Nephron progenitor cell (in vitro differentiated cells): ENCODE measurements around the gene OLFML2A.
"Not testable (repeated sequence)": the region's sequence is repeated elsewhere in the genome, so short reads cannot be mapped to it uniquely, and the experiment has no call there.

Source experiments
- DNase-seq: peaks from one replicate; pipeline ENCODE4 v3.0.0; 2021
- H3K27ac Mint-ChIP-seq: 2 replicates; pipeline ENCODE4 v1.8.0; 2021; ENCODE audit warnings: mild to moderate bottlenecking, moderate library complexity, mixed read lengths
- H3K27me3 Mint-ChIP-seq: 2 replicates; pipeline ENCODE4 v1.8.0; 2021; ENCODE audit warnings: mild to moderate bottlenecking, low read depth, mixed read lengths; ENCODE audit not compliant: poor library complexity
- H3K36me3 Mint-ChIP-seq: 2 replicates; pipeline ENCODE4 v1.8.0; 2021; ENCODE audit warnings: low read depth, mixed read lengths
- H3K4me1 Mint-ChIP-seq: 2 replicates; pipeline ENCODE4 v1.8.0; 2021; ENCODE audit warnings: mixed read lengths
- H3K4me3 Mint-ChIP-seq: 2 replicates; pipeline ENCODE4 v1.8.0; 2021; ENCODE audit warnings: mild to moderate bottlenecking, moderate library complexity, mixed read lengths
- H3K9me3 Mint-ChIP-seq: 2 replicates; pipeline ENCODE4 v1.8.0; 2021; ENCODE audit warnings: mild to moderate bottlenecking, moderate library complexity, mixed read lengths
- TF ChIP-seq, protein P1 (sequence below): fragments of 200-600 bp; sonication (generic); IDR thresholded peaks from 2 replicates; pipeline ENCODE4 v1.5.0; 2021; ENCODE audit warnings: antibody characterized with exemption

OLFML2A gene

DNA sequence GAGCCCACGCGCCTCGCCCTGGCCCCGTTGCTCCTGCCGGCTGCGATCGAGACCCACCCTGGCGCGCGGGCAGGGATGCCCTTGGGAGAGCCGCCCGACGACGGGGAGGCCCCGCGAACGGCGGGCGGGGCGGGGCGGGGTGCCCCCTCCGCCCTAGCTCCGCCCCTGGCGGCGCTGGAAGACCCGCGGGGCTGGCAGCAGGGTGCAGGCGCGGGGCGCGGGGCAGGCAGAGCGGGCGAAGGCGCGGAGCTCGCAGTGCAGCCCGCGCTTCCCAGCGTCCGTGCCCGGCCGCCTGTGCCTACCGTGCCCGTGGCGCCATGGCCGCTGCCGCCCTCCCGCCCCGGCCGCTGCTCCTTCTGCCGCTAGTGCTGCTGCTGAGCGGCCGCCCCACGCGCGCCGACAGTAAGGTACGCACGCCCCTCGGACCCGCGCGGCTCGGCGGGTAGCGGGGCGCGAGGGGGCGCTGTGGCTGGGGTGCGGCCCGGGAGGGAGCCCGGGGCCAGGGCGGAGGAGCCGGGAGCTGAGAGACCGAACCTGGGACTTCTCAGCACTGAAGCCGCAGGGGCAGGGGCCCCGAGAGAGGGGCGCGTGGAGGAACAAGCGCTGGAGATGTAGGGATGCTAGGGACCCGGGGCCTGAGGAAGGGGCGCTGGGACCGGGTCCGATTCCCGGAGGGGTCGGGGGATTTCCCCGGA is at the start of gene OLFML2A:
TSS of gene OLFML2A (plus strand) at position 180 of the 695 bp plus-strand sequence. CDS start at position 318, 138 bp downstream.
- peak within 1 kb of the TSS; percentile 86 for H3K4me3 Mint-ChIP-seq
- H3K4me1 Mint-ChIP-seq: peaks cover 47% of the 10 kb centered on the region
- peak; percentile 74 for DNase-seq
- peak within 1 kb of the TSS; percentile 83 for H3K27ac Mint-ChIP-seq
- no peaks in the 10 kb centered on the region for H3K36me3 Mint-ChIP-seq
- H3K9me3 Mint-ChIP-seq: no peaks in the 10 kb centered on the region
- TF ChIP-seq, protein P1, sequence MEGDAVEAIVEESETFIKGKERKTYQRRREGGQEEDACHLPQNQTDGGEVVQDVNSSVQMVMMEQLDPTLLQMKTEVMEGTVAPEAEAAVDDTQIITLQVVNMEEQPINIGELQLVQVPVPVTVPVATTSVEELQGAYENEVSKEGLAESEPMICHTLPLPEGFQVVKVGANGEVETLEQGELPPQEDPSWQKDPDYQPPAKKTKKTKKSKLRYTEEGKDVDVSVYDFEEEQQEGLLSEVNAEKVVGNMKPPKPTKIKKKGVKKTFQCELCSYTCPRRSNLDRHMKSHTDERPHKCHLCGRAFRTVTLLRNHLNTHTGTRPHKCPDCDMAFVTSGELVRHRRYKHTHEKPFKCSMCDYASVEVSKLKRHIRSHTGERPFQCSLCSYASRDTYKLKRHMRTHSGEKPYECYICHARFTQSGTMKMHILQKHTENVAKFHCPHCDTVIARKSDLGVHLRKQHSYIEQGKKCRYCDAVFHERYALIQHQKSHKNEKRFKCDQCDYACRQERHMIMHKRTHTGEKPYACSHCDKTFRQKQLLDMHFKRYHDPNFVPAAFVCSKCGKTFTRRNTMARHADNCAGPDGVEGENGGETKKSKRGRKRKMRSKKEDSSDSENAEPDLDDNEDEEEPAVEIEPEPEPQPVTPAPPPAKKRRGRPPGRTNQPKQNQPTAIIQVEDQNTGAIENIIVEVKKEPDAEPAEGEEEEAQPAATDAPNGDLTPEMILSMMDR: peak; percentile 41
- peaks cover 41% of the 10 kb centered on the region for H3K27me3 Mint-ChIP-seq

DNA sequence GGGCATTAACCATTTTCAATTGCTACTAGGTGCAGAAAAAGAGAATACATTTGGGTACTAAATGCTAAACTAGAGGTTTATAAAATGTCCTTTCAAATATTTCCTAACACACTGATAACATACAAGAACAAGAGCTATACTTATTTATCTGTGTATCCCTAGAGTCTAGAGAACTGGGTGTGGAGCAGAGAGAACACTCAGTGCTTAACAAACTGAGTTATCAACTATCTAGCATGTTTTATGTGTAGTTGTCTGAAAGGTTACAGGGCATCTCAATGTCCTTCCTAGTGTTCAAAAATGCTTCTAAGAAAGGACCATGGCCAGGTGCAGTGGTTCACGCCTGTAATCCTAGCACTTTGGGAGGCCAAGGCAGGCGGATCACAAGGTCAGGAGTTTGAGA is 46.2 kb upstream of the OLFML2A start:
- peak overlapping the region; percentile 72 for H3K27ac Mint-ChIP-seq
- peaks cover 4% of the 10 kb centered on the region for H3K27me3 Mint-ChIP-seq
- peaks cover 20% of the 10 kb centered on the region for H3K4me1 Mint-ChIP-seq
- H3K36me3 Mint-ChIP-seq: peaks cover 50% of the 10 kb centered on the region
- TF ChIP-seq, protein P1: no peak
- no peak overlapping the region for H3K4me3 Mint-ChIP-seq
- DNase-seq: no peak
- H3K9me3 Mint-ChIP-seq: no peaks in the 10 kb centered on the region

DNA sequence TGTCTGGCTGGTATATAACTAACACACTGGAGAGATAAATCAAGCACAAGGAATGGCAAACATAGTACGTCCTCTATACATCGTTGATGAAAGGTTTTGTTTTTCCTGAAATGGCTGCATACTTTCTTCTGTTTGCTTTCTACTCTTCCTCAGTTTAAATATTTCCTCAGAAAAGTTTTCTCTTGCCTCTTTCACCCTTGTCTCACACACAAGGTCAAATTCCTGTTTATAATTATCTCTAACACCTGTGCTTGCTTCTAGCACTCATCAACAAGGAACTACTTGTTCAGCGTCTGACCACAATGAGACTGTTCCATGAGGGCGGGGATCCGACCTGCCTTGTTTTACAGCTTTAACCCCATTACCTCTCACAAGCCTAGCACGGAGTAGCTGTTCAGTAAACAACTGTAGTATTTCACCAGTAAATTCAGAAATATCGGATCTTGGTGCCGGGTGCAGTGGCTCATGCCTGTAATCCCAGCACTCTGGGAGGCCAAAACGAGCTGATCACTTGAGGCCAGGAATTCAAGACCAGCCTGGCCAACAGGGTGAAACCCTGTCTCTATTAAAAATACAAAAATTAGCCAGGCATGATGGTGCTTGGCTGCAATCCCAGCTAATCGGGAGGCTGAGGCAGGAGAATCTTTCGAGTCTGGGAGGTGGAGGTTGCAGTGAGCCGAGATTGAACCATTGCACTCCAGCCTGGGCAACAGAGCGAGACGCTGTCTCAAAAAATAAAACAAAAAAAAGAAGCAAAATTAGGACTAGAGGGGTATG is 42.8 kb upstream of the OLFML2A start:
- H3K27me3 Mint-ChIP-seq: peaks cover 4% of the 10 kb centered on the region
- no peak for DNase-seq
- H3K4me1 Mint-ChIP-seq: peaks cover 19% of the 10 kb centered on the region
- no peaks in the 10 kb centered on the region for H3K9me3 Mint-ChIP-seq
- peak overlapping the region; percentile 91 for H3K27ac Mint-ChIP-seq
- TF ChIP-seq, protein P1: no peak
- H3K36me3 Mint-ChIP-seq: peaks cover 59% of the 10 kb centered on the region
- no peak overlapping the region for H3K4me3 Mint-ChIP-seq

DNA sequence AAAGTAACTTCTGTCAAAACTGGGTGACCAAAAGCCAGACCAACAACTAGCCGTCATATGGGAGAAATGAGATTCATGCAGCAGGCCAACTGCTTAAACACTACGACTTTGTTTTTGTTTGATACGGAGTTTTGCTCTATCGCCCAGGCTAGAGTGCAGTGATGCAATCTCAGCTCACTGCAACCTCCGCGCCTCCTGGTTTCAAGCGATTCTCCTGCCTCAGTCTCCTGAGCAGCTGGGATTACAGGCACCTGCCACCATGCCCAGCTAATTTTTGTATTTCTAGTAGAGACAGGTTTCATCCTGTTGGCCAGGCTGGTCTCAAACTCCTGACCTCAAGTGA is 42.2 kb upstream of the OLFML2A start:
- not testable (repeated sequence) for H3K27me3 Mint-ChIP-seq, DNase-seq, H3K9me3 Mint-ChIP-seq, H3K27ac Mint-ChIP-seq, H3K4me3 Mint-ChIP-seq
- H3K4me1 Mint-ChIP-seq: peaks cover 19% of the 10 kb centered on the region
- peaks cover 62% of the 10 kb centered on the region for H3K36me3 Mint-ChIP-seq

DNA sequence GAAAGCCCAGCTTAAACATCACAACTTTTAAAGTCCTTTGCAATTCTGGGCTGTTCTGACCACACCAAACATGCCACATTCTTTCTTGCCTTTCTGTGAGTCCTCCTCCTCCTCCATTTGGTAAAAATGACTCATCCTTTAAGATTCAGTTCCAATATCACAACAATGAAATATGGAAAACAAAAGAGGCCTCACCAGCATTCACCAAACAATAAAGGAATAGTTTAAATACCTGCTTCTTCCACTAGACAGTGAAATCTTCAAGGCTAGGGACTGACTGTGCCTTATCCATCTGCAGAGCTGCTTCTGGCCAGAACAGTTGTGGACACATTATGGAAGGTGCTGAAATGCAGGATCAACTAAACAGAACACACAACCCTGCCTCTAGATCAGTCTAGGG is 41.8 kb upstream of the OLFML2A start:
- peaks cover 19% of the 10 kb centered on the region for H3K4me1 Mint-ChIP-seq
- peaks cover 4% of the 10 kb centered on the region for H3K27me3 Mint-ChIP-seq
- TF ChIP-seq, protein P1: no peak
- H3K9me3 Mint-ChIP-seq: peaks cover 3% of the 10 kb centered on the region
- H3K27ac Mint-ChIP-seq: no peak overlapping the region
- no peak for DNase-seq
- H3K36me3 Mint-ChIP-seq: peaks cover 64% of the 10 kb centered on the region
- no peak overlapping the region for H3K4me3 Mint-ChIP-seq

DNA sequence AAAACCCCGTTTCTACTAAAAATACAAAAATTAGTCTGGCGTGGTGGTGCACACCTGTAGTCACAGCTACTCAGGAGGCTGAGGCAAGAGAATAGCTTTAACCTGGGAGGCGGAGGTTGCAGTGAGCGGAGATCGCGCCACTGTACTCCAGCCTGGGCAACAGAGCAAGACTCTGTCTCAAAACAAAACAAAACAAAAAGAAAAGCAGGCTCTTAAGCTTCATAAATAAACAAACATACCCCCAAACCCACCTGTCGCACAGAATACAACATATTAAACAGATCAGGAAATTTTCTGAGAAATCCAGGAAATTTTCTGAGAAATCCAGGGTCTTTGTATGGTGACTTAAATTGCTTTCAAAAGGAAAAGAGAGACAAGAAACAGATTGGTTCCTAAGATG is 38.9 kb upstream of the OLFML2A start:
- DNase-seq, H3K9me3 Mint-ChIP-seq, H3K4me3 Mint-ChIP-seq, H3K27me3 Mint-ChIP-seq, H3K27ac Mint-ChIP-seq: not testable (repeated sequence)
- Mint-ChIP-seq H3K4me1 (peaks cover 23% of the 10 kb centered on the region), H3K36me3 (peaks cover 55% of the 10 kb centered on the region)
